WI38 (cell line): ENCODE data around the gene SRRM1.
"Not testable (repeated sequence)": the region's sequence is repeated elsewhere in the genome, so short reads cannot be mapped to it uniquely, and the experiment has no call there.

Experiments used
- H3K4me3 ChIP-seq: 2 replicates; pipeline ENCODE4 v1.5.1; 2011; ENCODE audit warnings: low read depth, mild to moderate bottlenecking, control low read depth, low read length
- TF ChIP-seq, protein P1 (sequence below): IDR thresholded peaks from 2 replicates; pipeline ENCODE4 v1.5.1; 2012; ENCODE audit warnings: low read depth, mild to moderate bottlenecking, control low read depth, low read length

Gene SRRM1

GRCh38 chr1:24695202-24695974 lies 52.3 kb downstream of the SRRM1 start:
- no peak overlapping the region for H3K4me3 ChIP-seq
- TF ChIP-seq, protein P1, sequence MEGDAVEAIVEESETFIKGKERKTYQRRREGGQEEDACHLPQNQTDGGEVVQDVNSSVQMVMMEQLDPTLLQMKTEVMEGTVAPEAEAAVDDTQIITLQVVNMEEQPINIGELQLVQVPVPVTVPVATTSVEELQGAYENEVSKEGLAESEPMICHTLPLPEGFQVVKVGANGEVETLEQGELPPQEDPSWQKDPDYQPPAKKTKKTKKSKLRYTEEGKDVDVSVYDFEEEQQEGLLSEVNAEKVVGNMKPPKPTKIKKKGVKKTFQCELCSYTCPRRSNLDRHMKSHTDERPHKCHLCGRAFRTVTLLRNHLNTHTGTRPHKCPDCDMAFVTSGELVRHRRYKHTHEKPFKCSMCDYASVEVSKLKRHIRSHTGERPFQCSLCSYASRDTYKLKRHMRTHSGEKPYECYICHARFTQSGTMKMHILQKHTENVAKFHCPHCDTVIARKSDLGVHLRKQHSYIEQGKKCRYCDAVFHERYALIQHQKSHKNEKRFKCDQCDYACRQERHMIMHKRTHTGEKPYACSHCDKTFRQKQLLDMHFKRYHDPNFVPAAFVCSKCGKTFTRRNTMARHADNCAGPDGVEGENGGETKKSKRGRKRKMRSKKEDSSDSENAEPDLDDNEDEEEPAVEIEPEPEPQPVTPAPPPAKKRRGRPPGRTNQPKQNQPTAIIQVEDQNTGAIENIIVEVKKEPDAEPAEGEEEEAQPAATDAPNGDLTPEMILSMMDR: no peak

GRCh38 chr1:24696041-24696755 lies 53.1 kb downstream of the SRRM1 start:
- TF ChIP-seq, protein P1: no peak
- H3K4me3 ChIP-seq: no peak overlapping the region

DNA sequence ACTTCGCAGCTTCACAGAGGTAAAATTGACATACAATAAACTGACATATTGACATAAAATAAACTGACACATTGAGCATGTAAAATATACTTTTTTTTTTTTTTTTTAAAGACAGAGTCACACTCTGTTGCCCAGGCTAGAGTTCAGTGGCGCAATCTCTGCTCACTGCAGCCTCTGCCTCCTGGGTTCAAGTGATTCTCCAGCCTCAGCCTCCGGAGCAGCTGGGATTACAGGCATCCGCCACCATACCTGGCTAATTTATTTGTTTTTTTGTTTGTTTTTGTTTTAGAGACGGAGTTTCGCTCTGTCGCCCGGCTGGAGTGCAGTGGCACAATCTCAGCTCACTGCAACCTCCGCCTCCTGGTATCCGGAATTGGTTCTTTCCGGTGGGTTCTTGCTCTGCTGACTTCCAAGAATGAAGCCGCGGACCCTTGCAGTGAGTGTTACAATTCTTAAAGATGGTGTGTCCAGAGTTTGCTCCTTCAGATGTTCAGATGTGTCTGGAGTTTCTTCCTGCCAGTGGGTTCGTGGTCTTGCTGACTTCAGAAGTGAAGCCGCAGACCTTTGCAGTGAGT lies 53.7 kb downstream of the SRRM1 start:
- H3K4me3 ChIP-seq: no peak overlapping the region
- TF ChIP-seq, protein P1: no peak

- H3K4me3 ChIP-seq: not testable (repeated sequence)
Observed at GRCh38 chr1:24697453-24698001, 54.4 kb downstream of the SRRM1 start.

GRCh38 chr1:24698326-24698725 lies 55.2 kb downstream of the SRRM1 start:
- H3K4me3 ChIP-seq: not testable (repeated sequence)

DNA sequence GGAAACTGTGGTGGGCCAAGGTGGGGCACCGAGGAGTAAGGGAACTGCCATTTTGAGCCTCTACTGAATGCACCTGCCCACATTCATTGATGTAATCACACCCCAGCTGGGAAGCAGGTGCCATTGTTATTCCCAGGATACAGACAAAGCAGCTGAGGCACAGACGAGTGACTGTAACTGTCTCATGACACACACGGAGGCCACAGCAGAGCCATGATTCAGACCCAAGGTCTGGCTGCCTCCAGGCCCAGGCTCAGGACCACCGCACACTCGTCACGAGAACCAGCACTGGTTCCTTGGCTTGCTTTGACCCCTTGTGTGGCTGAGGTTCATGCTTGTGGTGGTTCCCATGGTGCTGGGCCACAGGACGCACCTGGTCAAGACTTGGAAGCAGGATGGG lies 56.5 kb downstream of the SRRM1 start:
- no peak overlapping the region for H3K4me3 ChIP-seq
- TF ChIP-seq, protein P1: no peak

GRCh38 chr1:24702511-24703293 lies 59.6 kb downstream of the SRRM1 start:
- no peak overlapping the region for H3K4me3 ChIP-seq
- TF ChIP-seq, protein P1: no peak
